Brain microvascular endothelial cell (primary cell): ENCODE results near the gene TMEM123.

Source experiments
- DNase-seq: peaks from one replicate; pipeline ENCODE4 v3.0.0-alpha.2; 2020
- H3K27ac ChIP-seq: fragments of 250-450 bp; sonication (Bioruptor Pico); 2 replicates; pipeline ENCODE4 v1.5.1; 2020; ENCODE audit warnings: mild to moderate bottlenecking, moderate library complexity
- H3K27me3 ChIP-seq: fragments of 250-450 bp; sonication (Bioruptor Pico); replicated peaks from 2 replicates; pipeline ENCODE4 v1.5.1; 2020; ENCODE audit warnings: mild to moderate bottlenecking
- H3K36me3 ChIP-seq: fragments of 250-450 bp; sonication (Bioruptor Pico); replicated peaks from 2 replicates; pipeline ENCODE4 v1.5.1; 2020; ENCODE audit warnings: mild to moderate bottlenecking
- H3K4me3 ChIP-seq: 2 replicates; pipeline ENCODE4 v1.5.1; 2011; ENCODE audit warnings: low read depth, mild to moderate bottlenecking, control low read depth, low read length, moderate library complexity
- CTCF ChIP-seq: IDR thresholded peaks from 2 replicates; pipeline ENCODE4 v1.5.1; 2011; ENCODE audit warnings: low read depth, mild to moderate bottlenecking, moderate library complexity, low read length, control low read depth, inconsistent platforms; ENCODE audit errors: missing control alignments
- in situ Hi-C: cut with HindIII; loops from 2 replicates; pipeline ENCODE4 v1.10.0; 2017; ENCODE audit warnings: low sequenced_read_pairs, low pct_ligation_motif_present

Gene TMEM123

GRCh38 chr11:102386136-102386734 lies 66.3 kb downstream of the TMEM123 start:
- Histone ChIP-seq H3K4me3 (no peak overlapping the region), H3K36me3 (peaks cover 28% of the 10 kb centered on the region), H3K27me3 (no peaks in the 10 kb centered on the region), H3K27ac (no peak overlapping the region)
- TF ChIP-seq CTCF: no peak
- no peak for DNase-seq
- in situ Hi-C loops: no loop called here

GRCh38 chr11:102385085-102386007 lies 67.2 kb downstream of the TMEM123 start:
- no peaks in the 10 kb centered on the region for H3K27me3 ChIP-seq
- peaks cover 31% of the 10 kb centered on the region for H3K36me3 ChIP-seq
- H3K27ac ChIP-seq: no peak overlapping the region
- no peak for TF ChIP-seq CTCF
- no peak for DNase-seq
- H3K4me3 ChIP-seq: no peak overlapping the region
- in situ Hi-C loops: no loop called here

- DNase-seq: no peak
- in situ Hi-C loops: no loop called here
- Histone ChIP-seq H3K36me3 (peaks cover 37% of the 10 kb centered on the region), H3K27ac (no peak overlapping the region), H3K4me3 (no peak overlapping the region), H3K27me3 (no peaks in the 10 kb centered on the region)
- no peak for TF ChIP-seq CTCF
These were observed 68.0 kb downstream of the TMEM123 start for GRCh38 chr11:102384419-102385079.

- H3K36me3 ChIP-seq: peaks cover 37% of the 10 kb centered on the region
- TF ChIP-seq CTCF: no peak
These were observed 68.7 kb downstream of the TMEM123 start for GRCh38 chr11:102383839-102384238.

GRCh38 chr11:102382384-102382783 lies 70.2 kb downstream of the TMEM123 start:
- Histone ChIP-seq H3K36me3 (peaks cover 42% of the 10 kb centered on the region), H3K4me3 (no peak overlapping the region), H3K27ac (no peak overlapping the region), H3K27me3 (no peaks in the 10 kb centered on the region)
- no peak for DNase-seq
- in situ Hi-C loops: no loop called here
- TF ChIP-seq CTCF: no peak

More at GRCh38 chr11:102383839-102384238, 68.7 kb downstream of the TMEM123 start:
- no peak for DNase-seq
- no peak overlapping the region for H3K4me3 ChIP-seq
- no peaks in the 10 kb centered on the region for H3K27me3 ChIP-seq
- in situ Hi-C loops: no loop called here
- H3K27ac ChIP-seq: no peak overlapping the region
